Measurements from ENCODE around the gene SERPINB7. TPM values are rescaled to one million over a fixed set of nuclear protein-coding genes. Genes with fewer than 3 reads are reported as not detected.

SERPINB7 gene
- total and polyA plus RNA-seq, 2 of the 8 experiments (the other 6 are each of a cell fraction or from before 2014, with no cell fraction given) = not detected

- DNase-seq (ENCODE audit: low read depth in 1 of 2, low spot score in 2 of 2) = no peak
- no peak overlapping the region for H2AK5ac ChIP-seq (ENCODE audit: low read depth, low read length)
- no peaks in the 10 kb centered on the region for H3K27me3 ChIP-seq (replicated peaks in 1 of 4; ENCODE audit: control insufficient read depth in 3 of 4, extremely low read depth in 1 of 4, insufficient read depth in 3 of 4, low read length in 3 of 4)
- no peaks in the 10 kb centered on the region for H3K4me1 ChIP-seq (replicated peaks in 1 of 4; ENCODE audit: control insufficient read depth in 3 of 4, insufficient read depth in 4 of 4, low read length in 3 of 4)
- no peak overlapping the region for H3K4me2 ChIP-seq (ENCODE audit: insufficient read depth in 1 of 2, low read depth in 2 of 2, low read length in 2 of 2)
- CTCF ChIA-PET (ENCODE audit: partially characterized antibody) = interaction anchor here (1.1 kb wide), 1 partner anchor 170 kb away, joined by 3 read pairs; no protein-coding TSS in a partner anchor
- H2BK120ac ChIP-seq (replicated peaks; ENCODE audit: low read depth, low read length) = no peak overlapping the region
- H3K4ac ChIP-seq (replicated peaks; ENCODE audit: insufficient read length, low read depth, low read length) = no peak overlapping the region
- H3K79me1 ChIP-seq (ENCODE audit: low read depth, low read length) = no peaks in the 10 kb centered on the region
- POLR2A ChIA-PET (ENCODE audit: partially characterized antibody) = no interaction called here
- no peaks in the 10 kb centered on the region for H3K36me3 ChIP-seq (ENCODE audit: control insufficient read depth in 2 of 4, insufficient read depth in 4 of 4, low read length in 3 of 4)
- no peak overlapping the region for H2BK12ac ChIP-seq (ENCODE audit: low read depth, low read length)
- H3K23me2 ChIP-seq (ENCODE audit: low read depth, low read length) = no peaks in the 10 kb centered on the region
- no peak overlapping the region for H2AFZ ChIP-seq (ENCODE audit: low read length)
- H3K23ac ChIP-seq (ENCODE audit: insufficient read length) = no peak overlapping the region
- no peak overlapping the region for H4K5ac ChIP-seq (ENCODE audit: insufficient read length, low read depth, low read length)
- H3K79me2 ChIP-seq (ENCODE audit: control insufficient read depth in 1 of 2, insufficient read depth in 2 of 2, low read length in 2 of 2) = no peaks in the 10 kb centered on the region
- 94% methylated on average over 1 of the region's 1 CpG; no CpG with 5 or more reads in 1 of the 2 experiments for WGBS, 2 experiments (ENCODE audit: extremely low coverage in 1 of 2, insufficient coverage in 1 of 2, insufficient read length in 1 of 2, insufficient replicate concordance in 2 of 2, low coverage in 1 of 2, low lambda C conversion rate in 2 of 2, missing lambda C conversion rate in 1 of 2)
- H2BK15ac ChIP-seq (ENCODE audit: low read length) = no peak overlapping the region
- no peak overlapping the region for H3K27ac ChIP-seq (ENCODE audit: low read depth, low read length)
- H4K20me1 ChIP-seq (replicated peaks in 1 of 2; ENCODE audit: control insufficient read depth in 1 of 2, insufficient read depth in 2 of 2, low read length in 2 of 2) = no peaks in the 10 kb centered on the region
- no peak overlapping the region for H2BK5ac ChIP-seq (ENCODE audit: low read depth, low read length)
- H3K9me3 ChIP-seq (ENCODE audit: insufficient read depth in 2 of 2, low read depth in 1 of 2, low read length in 1 of 2) = no peaks in the 10 kb centered on the region
- FAIRE-seq = no peak
- H3K4me3 ChIP-seq (ENCODE audit: extremely low read depth in 1 of 4, insufficient read depth in 2 of 4, low read depth in 3 of 4, low read length in 4 of 4) = no peak overlapping the region
- no peak overlapping the region for H2BK20ac ChIP-seq (ENCODE audit: low read length)
- H4K91ac ChIP-seq (replicated peaks; ENCODE audit: insufficient read length, low read length) = no peak overlapping the region
- no peak overlapping the region for H3K18ac ChIP-seq (ENCODE audit: extremely low read depth, low read length)
- H4K8ac ChIP-seq (ENCODE audit: extremely low read depth, insufficient read depth, low read length) = no peak overlapping the region
- no peak overlapping the region for H3K56ac ChIP-seq (replicated peaks; ENCODE audit: insufficient read length, low read depth, low read length)
- no peak overlapping the region for H3K14ac ChIP-seq (ENCODE audit: insufficient read length)
- no peak overlapping the region for H3K9ac ChIP-seq (replicated peaks in 1 of 4; ENCODE audit: extremely low read depth in 1 of 4, low read depth in 3 of 4, low read length in 3 of 4)
- TF ChIP-seq SUZ12 (IDR thresholded peaks at IDR 0.05; ENCODE audit: low read length) (no peak), TEAD4 (IDR thresholded peaks at IDR 0.05; ENCODE audit: low read depth, low read length) (no peak), SAP30 (IDR thresholded peaks at IDR 0.05; ENCODE audit: insufficient read depth, insufficient replicate concordance, low read length) (no peak), TCF12 (IDR thresholded peaks at IDR 0.05; ENCODE audit: low read depth, low read length) (no peak), EZH2 (IDR thresholded peaks at IDR 0.05; ENCODE audit: low read depth, low read length, severe bottlenecking) (no peak), JUN (IDR thresholded peaks at IDR 0.05; ENCODE audit: low read depth, low read length) (no peak), HDAC2 (IDR thresholded peaks at IDR 0.05; ENCODE audit: borderline replicate concordance in 1 of 2, low read depth in 2 of 2, low read length in 2 of 2) (no peak), TAF7 (optimal IDR thresholded peaks at IDR 0.05; ENCODE audit: borderline replicate concordance, low read depth, low read length) (no peak), CBX8 (IDR thresholded peaks at IDR 0.05; ENCODE audit: borderline replicate concordance, low read depth, low read length) (no peak), SIN3A (conservative IDR thresholded peaks at IDR 0.05 in 1 of 2, IDR thresholded peaks at IDR 0.05 in 1 of 2; ENCODE audit: low read depth in 1 of 2, low read length in 2 of 2) (no peak), POLR2A (IDR thresholded peaks at IDR 0.05; ENCODE audit: control extremely low read depth in 1 of 2, low read depth in 2 of 2, low read length in 2 of 2) (no peak)
These were observed 25.7 kb upstream of the SERPINB7 start for GRCh38 chr18:63749489-63749888.

Data from H1 (cell line).